Lung (tissue), 12 donors: Measurements from ENCODE around the gene MUC5B. TPM values are rescaled to one million over a fixed set of nuclear protein-coding genes. Genes with fewer than 3 reads are reported as not detected.

Experiments
- ATAC-seq: fragments of 200-7000 bp; cut with Tn5 transposase; one replicate; pipeline ENCODE4 v1.9.1; 2020; ENCODE audit warnings: moderate number of reproducible peaks; ENCODE audit not compliant: insufficient read depth, low FRiP score
- DNase-seq, 3 donors: peaks; one replicate each; pipeline ENCODE4 v3.0.0-alpha.2; 2013 to 2017
- H3K27ac ChIP-seq, 2 donors: one replicate each; pipeline ENCODE4 v1.5.1; 2013; ENCODE audit warnings: mild to moderate bottlenecking in 2 of 2, moderate library complexity in 2 of 2, control low read depth in 1 of 2, inconsistent platforms in 1 of 2, low read depth in 1 of 2, low read length in 1 of 2
- H3K27me3 ChIP-seq, 3 donors: one replicate each; pipeline ENCODE4 v1.5.1; 2013; ENCODE audit warnings: low read length in 2 of 3; ENCODE audit not compliant: control insufficient read depth in 3 of 3, insufficient read depth in 3 of 3
- H3K36me3 ChIP-seq, 4 donors: one replicate each; pipeline ENCODE4 v1.5.1; 2013; ENCODE audit warnings: low read length in 4 of 4, mild to moderate bottlenecking in 1 of 4, moderate library complexity in 1 of 4; ENCODE audit not compliant: control insufficient read depth in 4 of 4, insufficient read depth in 4 of 4
- H3K4me1 ChIP-seq, 5 donors: one replicate each; pipeline ENCODE4 v1.5.1; 2013; ENCODE audit warnings: low read length in 5 of 5, mild to moderate bottlenecking in 2 of 5, moderate library complexity in 1 of 5; ENCODE audit not compliant: control insufficient read depth in 5 of 5, insufficient read depth in 5 of 5
- H3K4me3 ChIP-seq: one replicate; pipeline ENCODE4 v1.5.1; 2013; ENCODE audit warnings: mild to moderate bottlenecking, control low read depth, moderate library complexity
- H3K9ac ChIP-seq, 2 donors: one replicate each; pipeline ENCODE4 v1.5.1; 2013; ENCODE audit warnings: low read length in 2 of 2, control low read depth in 1 of 2; ENCODE audit not compliant: insufficient read depth in 1 of 2
- H3K9me3 ChIP-seq, 4 donors: one replicate each; pipeline ENCODE4 v1.5.1; 2013; ENCODE audit warnings: low read length in 3 of 4, mild to moderate bottlenecking in 1 of 4, moderate library complexity in 1 of 4; ENCODE audit not compliant: control insufficient read depth in 4 of 4, insufficient read depth in 3 of 4
- CTCF ChIP-seq: IDR thresholded peaks from 2 replicates; pipeline ENCODE4 v1.5.1; 2012; ENCODE audit warnings: mild to moderate bottlenecking; ENCODE audit errors: control extremely low read depth, extremely low read depth
- WGBS, 2 donors: extraction: QIAGEN DNeasy Blood & Tissue Kit; methylation state at CpG; one replicate each; pipeline ENCODE4 v1.1.7; 2013; 5-methylcytosine and 5-hydroxymethylcytosine counted together
- polyA plus RNA-seq, 2 donors: library from polyadenylated mRNA; stranded (reverse); fragments of 200-250 nt; gene quantifications; one replicate each; pipeline ENCODE4 v1.2.1, GENCODE V29; 2013
- total RNA-seq, 2 donors: library from RNA; depleted of rRNA in 1 of 2; stranded (reverse); fragments of >200 nt in 1 of 2; gene quantifications; one replicate each; pipeline ENCODE4 v1.2.1, GENCODE V29; 2014 to 2021
- donor health status: control.
- donor health status: control.
- donor health status: Bipolar disorder and iron deficiency.
- donor health status: healthy.
- donor health status: DM: yes; HTN: yes; CAD: no.

The MUC5B gene
- total and polyA plus RNA-seq, 4 donors: 5.6 to 181 (median 28.2) TPM

GRCh38 chr11:1281326-1281973 lies 58.6 kb downstream of the MUC5B start:
- DNase-seq (no peak), ATAC-seq (no peak)
- Histone ChIP-seq H3K36me3 (peaks cover 0 to 77% (median 4%) of the 10 kb centered on the region in 4 donors), H3K4me1 (peaks cover 0 to 3% (median 0%) of the 10 kb centered on the region in 5 donors), H3K4me3 (no peak overlapping the region), H3K9ac (no peak overlapping the region), H3K27ac (peak overlapping the region in 1 of 2 donors; percentile 67), H3K27me3 (no peaks in the 10 kb centered on the region), H3K9me3 (no peaks in the 10 kb centered on the region)
- 83 to 92% methylated on average over 33 of the region's 33 CpGs for WGBS, 2 donors
- no peak for TF ChIP-seq CTCF

- H3K9me3 ChIP-seq: no peaks in the 10 kb centered on the region
- TF ChIP-seq CTCF: no peak
- no peak for DNase-seq
- no peak overlapping the region for H3K9ac ChIP-seq
- no peak for ATAC-seq
- 52 to 60% methylated on average over 3 of the region's 3 CpGs for WGBS, 2 donors
- H3K36me3 ChIP-seq: peaks cover 2 to 77% (median 7%) of the 10 kb centered on the region in 4 donors
- no peak overlapping the region for H3K4me3 ChIP-seq
- peak overlapping the region in 1 of 2 donors; percentile 67 for H3K27ac ChIP-seq
- H3K27me3 ChIP-seq: no peaks in the 10 kb centered on the region
- H3K4me1 ChIP-seq: peaks cover 0 to 3% (median 0%) of the 10 kb centered on the region in 5 donors
Observed at GRCh38 chr11:1281974-1282365, 59.1 kb downstream of the MUC5B start.

GRCh38 chr11:1283091-1283511 lies 60.2 kb downstream of the MUC5B start:
- 96 to 98% methylated on average over 18 of the region's 18 CpGs for WGBS, 2 donors
- no peak overlapping the region for H3K9ac ChIP-seq
- DNase-seq (no peak), ATAC-seq (no peak)
- no peaks in the 10 kb centered on the region for H3K9me3 ChIP-seq
- no peaks in the 10 kb centered on the region for H3K27me3 ChIP-seq
- H3K27ac ChIP-seq: no peak overlapping the region
- no peak overlapping the region for H3K4me3 ChIP-seq
- no peak for TF ChIP-seq CTCF
- H3K4me1 ChIP-seq: peaks cover 0 to 3% (median 0%) of the 10 kb centered on the region in 5 donors
- H3K36me3 ChIP-seq: peaks cover 4 to 76% (median 9%) of the 10 kb centered on the region in 4 donors

GRCh38 chr11:1283906-1284305 lies 61.0 kb downstream of the MUC5B start:
- Histone ChIP-seq H3K4me3 (no peak overlapping the region), H3K27ac (no peak overlapping the region), H3K36me3 (peaks cover 4 to 78% (median 13%) of the 10 kb centered on the region in 4 donors), H3K4me1 (peaks cover 0 to 3% (median 0%) of the 10 kb centered on the region in 5 donors), H3K27me3 (no peaks in the 10 kb centered on the region), H3K9ac (no peak overlapping the region), H3K9me3 (no peaks in the 10 kb centered on the region)
- no peak for DNase-seq
- ATAC-seq: no peak
- TF ChIP-seq CTCF: no peak
- 92 to 93% methylated on average over 8 of the region's 8 CpGs for WGBS, 2 donors
